ENCODE results near the gene CCDC86.

- TF ChIP-seq CTCF (conservative IDR thresholded peaks at IDR 0.05; ENCODE audit: low read length): peak; percentile 99
- TF ChIP-seq EZH2phosphoT487 (IDR thresholded peaks at IDR 0.05; ENCODE audit: borderline replicate concordance, low read depth, low read length): no peak
These were observed 57.4 kb downstream of the CCDC86 start for GRCh38 chr11:60899046-60899936.

Data from OCI-LY7 (cell line).